PC-9 (cell line): Measurements from ENCODE around the gene KCNAB3. TPM values are rescaled to one million over a fixed set of nuclear protein-coding genes. Genes with fewer than 3 reads are reported as not detected.

Experiments used
- BruUV-seq: library from RNA; stranded (reverse); fragments of 400-500 nt; replicated peaks from 2 replicates; lab custom pipeline; 2021; lab: Mats Ljungman, UMichigan
- CTCF ChIA-PET: fragments of 300-600 bp; sonication (Branson Sonifier 250); formaldehyde crosslinking; loops from one replicate; lab custom pipeline; 2022; ENCODE audit warnings: antibody characterized with exemption; lab: Charles Lee
- POLR2A ChIA-PET: fragments of 300-600 bp; sonication (Branson Sonifier 250); formaldehyde crosslinking; loops from one replicate; lab custom pipeline; 2022; ENCODE audit warnings: antibody characterized with exemption; ENCODE audit not compliant: unreplicated experiment; lab: Charles Lee
- DNase-seq, 2 experiments: peaks; one replicate each; pipeline versions ENCODE4 v3.0.0 to v3.0.0-alpha.2; 2015 to 2022; ENCODE audit warnings: mixed read lengths in 1 of 2
- H2AFZ ChIP-seq: fragments of 200-600 bp; sonication (generic); 2 replicates; pipeline ENCODE4 v1.8.1; 2017; ENCODE audit warnings: antibody characterized with exemption
- H3F3A ChIP-seq: fragments of 200-600 bp; sonication (generic); 2 replicates; pipeline ENCODE4 v1.8.1; 2017; ENCODE audit warnings: antibody characterized with exemption, mild to moderate bottlenecking, low read depth; ENCODE audit not compliant: insufficient read depth
- H3K27ac ChIP-seq: fragments of 200-600 bp; sonication (generic); 2 replicates; pipeline ENCODE4 v1.6.1; 2016; ENCODE audit warnings: mixed run types
- H3K27me3 ChIP-seq: fragments of 200-600 bp; sonication (generic); 2 replicates; pipeline ENCODE4 v1.6.1; 2016; ENCODE audit warnings: low read depth, mixed run types; ENCODE audit not compliant: insufficient read depth
- H3K36me3 ChIP-seq: fragments of 200-600 bp; sonication (generic); 2 replicates; pipeline ENCODE4 v1.6.1; 2016; ENCODE audit warnings: low read depth, mixed run types
- H3K4me1 ChIP-seq: fragments of 200-600 bp; sonication (generic); replicated peaks from 2 replicates; pipeline ENCODE4 v1.6.1; 2016; ENCODE audit warnings: mixed run types; ENCODE audit not compliant: insufficient read depth
- H3K4me2 ChIP-seq: fragments of 200-600 bp; sonication (generic); 2 replicates; pipeline ENCODE4 v1.6.1; 2017; ENCODE audit warnings: mixed run types
- H3K4me3 ChIP-seq: fragments of 200-600 bp; sonication (generic); 2 replicates; pipeline ENCODE4 v1.6.1; 2016; ENCODE audit warnings: mixed run types
- H3K79me2 ChIP-seq: fragments of 200-600 bp; sonication (generic); 2 replicates; pipeline ENCODE4 v1.6.1; 2017; ENCODE audit warnings: low read depth, mixed run types
- H3K9me2 ChIP-seq: fragments of 200-600 bp; sonication (generic); 2 replicates; pipeline ENCODE4 v1.8.1; 2017; ENCODE audit warnings: mild to moderate bottlenecking; ENCODE audit not compliant: insufficient read depth
- H3K9me3 ChIP-seq: fragments of 200-600 bp; sonication (generic); 2 replicates; pipeline ENCODE4 v1.8.1; 2016; ENCODE audit warnings: low read depth; ENCODE audit not compliant: insufficient read depth
- H4K20me1 ChIP-seq: fragments of 200-600 bp; sonication (generic); 2 replicates; pipeline ENCODE4 v1.8.1; 2017; ENCODE audit not compliant: insufficient read depth
- EZH2 ChIP-seq: fragments of 200-600 bp; sonication (generic); IDR thresholded peaks from 2 replicates; pipeline ENCODE4 v1.8.0; 2017; ENCODE audit warnings: antibody characterized with exemption, low read depth
- intact Hi-C: fragments of 100-400 bp; cut with micrococcal nuclease; formaldehyde crosslinking; loops from one replicate; pipeline ENCODE4 v1.10.0; 2022; ENCODE audit not compliant: unreplicated experiment
- total RNA-seq: library from RNA; stranded (reverse); gene quantifications from 2 replicates; pipeline ENCODE4 v1.2.3, GENCODE V29; 2021
- TF ChIP-seq, protein P1 (sequence below): fragments of 200-600 bp; sonication (generic); conservative IDR thresholded peaks from 2 replicates; pipeline ENCODE4 v1.6.1; 2017; ENCODE audit warnings: mixed run types, antibody characterized with exemption, mild to moderate bottlenecking, moderate library complexity

The KCNAB3 gene
- total RNA-seq, 1 experiment from 2014 or later = 13.8 TPM

- H3K4me1 ChIP-seq = no peaks in the 10 kb centered on the region
- no peak for DNase-seq
- no TSS peak for BruUV-seq
- H2AFZ ChIP-seq = no peak overlapping the region
- H3K4me3 ChIP-seq = no peak overlapping the region
- no peaks in the 10 kb centered on the region for H3K79me2 ChIP-seq
- no peaks in the 10 kb centered on the region for H3K9me2 ChIP-seq
- no peak overlapping the region for H3K27ac ChIP-seq
- ChIA-PET CTCF (no interaction called here), POLR2A (interaction anchor here (0.7 kb wide), 1 partner anchor 49 kb away, joined by 4 read pairs; no protein-coding TSS in a partner anchor)
- TF ChIP-seq, protein P1, sequence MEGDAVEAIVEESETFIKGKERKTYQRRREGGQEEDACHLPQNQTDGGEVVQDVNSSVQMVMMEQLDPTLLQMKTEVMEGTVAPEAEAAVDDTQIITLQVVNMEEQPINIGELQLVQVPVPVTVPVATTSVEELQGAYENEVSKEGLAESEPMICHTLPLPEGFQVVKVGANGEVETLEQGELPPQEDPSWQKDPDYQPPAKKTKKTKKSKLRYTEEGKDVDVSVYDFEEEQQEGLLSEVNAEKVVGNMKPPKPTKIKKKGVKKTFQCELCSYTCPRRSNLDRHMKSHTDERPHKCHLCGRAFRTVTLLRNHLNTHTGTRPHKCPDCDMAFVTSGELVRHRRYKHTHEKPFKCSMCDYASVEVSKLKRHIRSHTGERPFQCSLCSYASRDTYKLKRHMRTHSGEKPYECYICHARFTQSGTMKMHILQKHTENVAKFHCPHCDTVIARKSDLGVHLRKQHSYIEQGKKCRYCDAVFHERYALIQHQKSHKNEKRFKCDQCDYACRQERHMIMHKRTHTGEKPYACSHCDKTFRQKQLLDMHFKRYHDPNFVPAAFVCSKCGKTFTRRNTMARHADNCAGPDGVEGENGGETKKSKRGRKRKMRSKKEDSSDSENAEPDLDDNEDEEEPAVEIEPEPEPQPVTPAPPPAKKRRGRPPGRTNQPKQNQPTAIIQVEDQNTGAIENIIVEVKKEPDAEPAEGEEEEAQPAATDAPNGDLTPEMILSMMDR = no peak
- TF ChIP-seq EZH2 = no peak
- intact Hi-C loops = no loop called here
- H3K4me2 ChIP-seq = no peak overlapping the region
- no peaks in the 10 kb centered on the region; the same call in 1 of the 2 replicates for H4K20me1 ChIP-seq
- H3K27me3 ChIP-seq = no peaks in the 10 kb centered on the region
- no peaks in the 10 kb centered on the region for H3K9me3 ChIP-seq
- H3F3A ChIP-seq = no peaks in the 10 kb centered on the region
- H3K36me3 ChIP-seq = no peaks in the 10 kb centered on the region
These were observed 21.6 kb upstream of the KCNAB3 start for GRCh38 chr17:7951143-7951792.

GRCh38 chr17:7950578-7950977 lies 20.9 kb upstream of the KCNAB3 start:
- Histone ChIP-seq H4K20me1 (no peaks in the 10 kb centered on the region; the same call in 1 of the 2 replicates), H2AFZ (no peak overlapping the region), H3K9me3 (no peaks in the 10 kb centered on the region), H3K36me3 (no peaks in the 10 kb centered on the region), H3K9me2 (no peaks in the 10 kb centered on the region), H3K79me2 (no peaks in the 10 kb centered on the region), H3K4me1 (no peaks in the 10 kb centered on the region), H3F3A (no peaks in the 10 kb centered on the region), H3K27ac (no peak overlapping the region), H3K4me2 (no peak overlapping the region), H3K27me3 (no peaks in the 10 kb centered on the region), H3K4me3 (no peak overlapping the region)
- CTCF ChIA-PET = no interaction called here
- no peak for TF ChIP-seq EZH2
- TF ChIP-seq, protein P1 = no peak
- intact Hi-C loops = no loop called here
- no peak for DNase-seq
- no TSS peak for BruUV-seq
- POLR2A ChIA-PET = interaction anchor here (0.7 kb wide), 1 partner anchor 48 kb away, joined by 4 read pairs; no protein-coding TSS in a partner anchor

GRCh38 chr17:7947651-7948050 lies 18.0 kb upstream of the KCNAB3 start:
- H2AFZ ChIP-seq = no peak overlapping the region
- no peak for DNase-seq
- H3K4me3 ChIP-seq = no peak overlapping the region
- intact Hi-C loops = no loop called here
- no peaks in the 10 kb centered on the region for H3K9me2 ChIP-seq
- H3F3A ChIP-seq = no peaks in the 10 kb centered on the region
- H3K4me1 ChIP-seq = no peaks in the 10 kb centered on the region
- H4K20me1 ChIP-seq = no peaks in the 10 kb centered on the region; the same call in 1 of the 2 replicates
- CTCF ChIA-PET = no interaction called here
- no peaks in the 10 kb centered on the region for H3K36me3 ChIP-seq
- TF ChIP-seq, protein P1 = no peak
- no peak for TF ChIP-seq EZH2
- POLR2A ChIA-PET = interaction anchor here (0.7 kb wide), 1 partner anchor 603 kb away, joined by 4 read pairs; no protein-coding TSS in a partner anchor
- no peak overlapping the region for H3K4me2 ChIP-seq
- H3K79me2 ChIP-seq = no peaks in the 10 kb centered on the region
- H3K9me3 ChIP-seq = no peaks in the 10 kb centered on the region
- no peak overlapping the region for H3K27ac ChIP-seq
- H3K27me3 ChIP-seq = no peaks in the 10 kb centered on the region
- BruUV-seq = no TSS peak
